Measurements from ENCODE around the gene GPSM3.
"Not testable (repeated sequence)": the region's sequence is repeated elsewhere in the genome, so short reads cannot be mapped to it uniquely, and the experiment has no call there.

The GPSM3 gene

GRCh38 chr6:32190911-32191677 is 1.3 kb downstream of the GPSM3 start:
- Histone ChIP-seq H3K4me3 (replicated peaks; ENCODE audit: low read depth, low read length) (peak overlapping the region; percentile 92), H3K27me3 (replicated peaks; ENCODE audit: control insufficient read depth, insufficient read depth, low read length) (no peaks in the 10 kb centered on the region), H3K36me3 (ENCODE audit: control insufficient read depth, insufficient read depth, low read length) (peaks cover 12% of the 10 kb centered on the region)
- no peak for DNase-seq (ENCODE audit: extremely low read depth, insufficient read length)
- no peak for TF ChIP-seq CTCF (IDR thresholded peaks at IDR 0.05; ENCODE audit: insufficient read depth, low read length, poor library complexity, severe bottlenecking)

GRCh38 chr6:32190054-32190851 is 2.2 kb downstream of the GPSM3 start, which contains the start of gene PBX2:
Gene PBX2 (minus strand): TSS chr6:32190202. CDS start chr6:32189915, 287 bp downstream.
- DNase-seq (ENCODE audit: extremely low read depth, insufficient read length) = peak; percentile 85
- peaks cover 12% of the 10 kb centered on the region for H3K36me3 ChIP-seq (ENCODE audit: control insufficient read depth, insufficient read depth, low read length)
- peak within 1 kb of the TSS; percentile 92 for H3K4me3 ChIP-seq (replicated peaks; ENCODE audit: low read depth, low read length)
- no peak for TF ChIP-seq CTCF (IDR thresholded peaks at IDR 0.05; ENCODE audit: insufficient read depth, low read length, poor library complexity, severe bottlenecking)
- no peaks in the 10 kb centered on the region for H3K27me3 ChIP-seq (replicated peaks; ENCODE audit: control insufficient read depth, insufficient read depth, low read length)

- no peaks in the 10 kb centered on the region for H3K27me3 ChIP-seq (replicated peaks; ENCODE audit: control insufficient read depth, insufficient read depth, low read length)
- H3K36me3 ChIP-seq (ENCODE audit: control insufficient read depth, insufficient read depth, low read length) = peaks cover 12% of the 10 kb centered on the region
- DNase-seq (ENCODE audit: extremely low read depth, insufficient read length) = no peak
- no peak for TF ChIP-seq CTCF (IDR thresholded peaks at IDR 0.05; ENCODE audit: insufficient read depth, low read length, poor library complexity, severe bottlenecking)
- H3K4me3 ChIP-seq (replicated peaks; ENCODE audit: low read depth, low read length) = peak overlapping the region; percentile 92
Observed at GRCh38 chr6:32189742-32190053, 2.7 kb downstream of the GPSM3 start.

GRCh38 chr6:32189069-32189741 is 3.2 kb downstream of the GPSM3 start:
- H3K4me3 ChIP-seq (replicated peaks; ENCODE audit: low read depth, low read length) = peak overlapping the region; percentile 92
- H3K36me3 ChIP-seq (ENCODE audit: control insufficient read depth, insufficient read depth, low read length) = peaks cover 12% of the 10 kb centered on the region
- no peaks in the 10 kb centered on the region for H3K27me3 ChIP-seq (replicated peaks; ENCODE audit: control insufficient read depth, insufficient read depth, low read length)
- no peak for TF ChIP-seq CTCF (IDR thresholded peaks at IDR 0.05; ENCODE audit: insufficient read depth, low read length, poor library complexity, severe bottlenecking)
- no peak for DNase-seq (ENCODE audit: extremely low read depth, insufficient read length)

GRCh38 chr6:32188381-32189068 is 3.9 kb downstream of the GPSM3 start:
- H3K36me3 ChIP-seq (ENCODE audit: control insufficient read depth, insufficient read depth, low read length) = peaks cover 15% of the 10 kb centered on the region
- TF ChIP-seq CTCF (IDR thresholded peaks at IDR 0.05; ENCODE audit: insufficient read depth, low read length, poor library complexity, severe bottlenecking) = no peak
- peak overlapping the region; percentile 92 for H3K4me3 ChIP-seq (replicated peaks; ENCODE audit: low read depth, low read length)
- no peak for DNase-seq (ENCODE audit: extremely low read depth, insufficient read length)
- H3K27me3 ChIP-seq (replicated peaks; ENCODE audit: control insufficient read depth, insufficient read depth, low read length) = no peaks in the 10 kb centered on the region

GRCh38 chr6:32187725-32188380 is 4.6 kb downstream of the GPSM3 start:
- DNase-seq (ENCODE audit: extremely low read depth, insufficient read length); H3K27me3 ChIP-seq (replicated peaks; ENCODE audit: control insufficient read depth, insufficient read depth, low read length); H3K4me3 ChIP-seq (replicated peaks; ENCODE audit: low read depth, low read length): not testable (repeated sequence)
- H3K36me3 ChIP-seq (ENCODE audit: control insufficient read depth, insufficient read depth, low read length) = peaks cover 20% of the 10 kb centered on the region

Measured in GM06990 (cell line).